Measurements from ENCODE around the gene UBE2H.

- TF ChIP-seq EZH2 (IDR thresholded peaks at IDR 0.05), result no peak
- TF ChIP-seq POLR2AphosphoS5 (IDR thresholded peaks at IDR 0.05; ENCODE audit: borderline replicate concordance, low read depth, low read length), result no peak
Observed at GRCh38 chr7:129882531-129882930, 70.2 kb downstream of the UBE2H start.
